ENCODE measurements around the gene DHRSX.
A peak's percentile ranks its signal among the peaks of the same experiment; 100 is the strongest.
"Not testable (repeated sequence)": the region's sequence is repeated elsewhere in the genome, so short reads cannot be mapped to it uniquely, and the experiment has no call there.

The DHRSX gene

GRCh38 chrX:2519638-2520037, 18.9 kb upstream of the DHRSX start:
- not testable (repeated sequence) for DNase-seq (ENCODE audit: low read depth in 2 of 2)

GRCh38 chrX:2517055-2517454, 16.3 kb upstream of the DHRSX start:
- no peak for DNase-seq (ENCODE audit: low read depth in 2 of 2)

GRCh38 chrX:2516623-2517022, 15.8 kb upstream of the DHRSX start:
- DNase-seq (ENCODE audit: low read depth in 2 of 2) = no peak

GRCh38 chrX:2514131-2514530, 13.4 kb upstream of the DHRSX start:
- no peak for DNase-seq (ENCODE audit: low read depth in 2 of 2)

GRCh38 chrX:2513121-2513664, 12.4 kb upstream of the DHRSX start:
- DNase-seq (ENCODE audit: low read depth in 2 of 2) = no peak

- DNase-seq (ENCODE audit: low read depth in 2 of 2) = no peak
Observed at GRCh38 chrX:2512501-2512900, 11.7 kb upstream of the DHRSX start.

GRCh38 chrX:2511326-2511725, 10.6 kb upstream of the DHRSX start:
- DNase-seq (ENCODE audit: low read depth in 2 of 2) = no peak

- no peak for DNase-seq (ENCODE audit: low read depth in 2 of 2)
Observed at GRCh38 chrX:2508648-2509335, 8.0 kb upstream of the DHRSX start.

GRCh38 chrX:2507904-2508627, 7.3 kb upstream of the DHRSX start:
- DNase-seq (ENCODE audit: low read depth in 2 of 2) = no peak

- no peak for DNase-seq (ENCODE audit: low read depth in 2 of 2)
Observed at GRCh38 chrX:2507196-2507595, 6.4 kb upstream of the DHRSX start.

GRCh38 chrX:2505341-2505740, 4.6 kb upstream of the DHRSX start:
- DNase-seq (ENCODE audit: low read depth in 2 of 2) = not testable (repeated sequence)

GRCh38 chrX:2504706-2505332, 4.0 kb upstream of the DHRSX start:
- no peak for DNase-seq (ENCODE audit: low read depth in 2 of 2)

GRCh38 chrX:2503591-2504500, 3.1 kb upstream of the DHRSX start:
- DNase-seq (ENCODE audit: low read depth in 2 of 2) = no peak

- no peak for DNase-seq (ENCODE audit: low read depth in 2 of 2)
Observed at GRCh38 chrX:2502668-2503519, 2.1 kb upstream of the DHRSX start.

GRCh38 chrX:2502120-2502667, 1.4 kb upstream of the DHRSX start:
- no peak for DNase-seq (ENCODE audit: low read depth in 2 of 2)

- DNase-seq (ENCODE audit: low read depth in 2 of 2) = no peak
Observed at GRCh38 chrX:2501559-2502102, 855 bp upstream of the DHRSX start.

GRCh38 chrX:2500091-2500802, 529 bp downstream of the DHRSX start:
- DNase-seq (ENCODE audit: low read depth in 2 of 2) = peak in 1 of 2 donors; percentile 12

GRCh38 chrX:2499507-2499906, 1.3 kb downstream of the DHRSX start:
- DNase-seq (ENCODE audit: low read depth in 2 of 2) = no peak

GRCh38 chrX:2498781-2499302, 1.9 kb downstream of the DHRSX start:
- no peak for DNase-seq (ENCODE audit: low read depth in 2 of 2)
